HG03097 (cell line): ENCODE results near the gene CRACDL.

Experiments used
- ATAC-seq: cut with Tn5 transposase; IDR thresholded peaks from one replicate; pipeline ENCODE4 v1.9.1; 2021; ENCODE audit not compliant: unreplicated experiment, low FRiP score

CRACDL gene

GRCh38 chr2:98805412-98806171 lies 130.4 kb downstream of the CRACDL start:
- no peak for ATAC-seq

- no peak for ATAC-seq
Measured at GRCh38 chr2:98804736-98805135, 131.3 kb downstream of the CRACDL start.

- ATAC-seq: no peak
Measured at GRCh38 chr2:98804265-98804650, 131.8 kb downstream of the CRACDL start.

- no peak for ATAC-seq
Measured at GRCh38 chr2:98803405-98804264, 132.4 kb downstream of the CRACDL start.

DNA sequence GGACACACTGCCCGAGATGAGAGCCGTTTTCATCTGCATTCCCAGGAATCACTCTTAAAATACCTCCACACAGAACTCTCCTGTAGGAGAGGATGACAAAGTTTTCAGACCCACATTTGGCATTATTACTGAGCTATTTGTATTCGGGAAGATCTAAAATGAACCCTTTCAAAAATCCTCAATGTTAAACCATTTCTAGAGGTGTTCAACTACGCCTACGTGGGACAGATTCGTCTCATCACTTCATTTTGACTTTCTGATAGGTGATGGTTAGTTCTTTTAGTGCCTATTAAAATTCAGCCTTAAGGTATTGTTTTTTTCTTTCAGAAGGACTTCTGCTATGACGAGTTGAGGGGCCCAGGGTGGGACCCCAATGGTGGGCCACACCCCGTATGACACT lies 133.7 kb downstream of the CRACDL start:
- no peak for ATAC-seq

GRCh38 chr2:98801921-98802321 lies 134.1 kb downstream of the CRACDL start:
- no peak for ATAC-seq

GRCh38 chr2:98801286-98801685 lies 134.7 kb downstream of the CRACDL start:
- no peak for ATAC-seq

GRCh38 chr2:98800330-98801064 lies 135.5 kb downstream of the CRACDL start:
- ATAC-seq: no peak

DNA sequence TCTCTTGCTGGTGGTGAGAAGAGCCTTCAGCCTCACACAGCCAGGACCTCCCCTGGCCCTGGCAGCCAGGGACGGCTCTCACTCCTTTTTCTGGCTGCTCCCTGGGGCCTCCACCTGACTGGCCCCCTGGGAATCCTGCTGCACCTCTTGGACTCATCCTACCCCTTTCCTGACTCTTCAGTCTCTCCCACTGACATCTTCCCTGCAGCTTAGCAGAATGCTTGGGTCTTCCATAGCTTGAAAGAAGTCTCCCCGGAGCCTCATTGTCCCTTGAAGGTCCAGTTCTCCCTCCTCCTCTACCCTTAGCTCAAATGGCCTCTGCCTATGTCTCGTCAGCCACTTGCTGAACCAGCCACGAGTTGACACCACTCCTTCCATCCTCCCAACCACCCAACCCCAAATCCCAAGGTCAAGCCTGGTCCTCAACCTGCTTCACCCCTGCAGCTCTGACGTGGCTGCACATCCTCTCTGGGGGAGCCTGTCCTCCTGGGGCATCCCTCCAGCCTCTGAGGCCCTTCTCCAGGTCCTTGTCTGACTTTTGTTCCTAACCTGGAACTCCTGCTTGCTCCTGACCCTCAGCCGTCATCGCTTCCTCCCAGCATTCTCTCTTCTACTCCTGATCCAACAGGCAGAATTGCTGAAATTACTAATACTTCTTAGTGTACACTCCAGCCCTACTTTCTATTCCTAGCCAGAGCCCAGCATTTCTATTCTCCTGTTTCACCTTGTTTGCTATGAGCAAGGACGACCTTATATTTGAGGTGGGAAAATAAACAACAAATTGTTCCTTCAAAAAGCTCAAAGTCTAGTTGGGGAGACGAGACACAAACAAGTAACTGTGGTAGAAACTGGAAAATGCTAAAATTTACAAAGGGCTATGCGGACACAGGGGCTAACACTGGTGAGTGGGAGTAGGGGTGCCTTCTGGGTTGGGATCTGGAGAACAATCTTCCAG lies 136.4 kb downstream of the CRACDL start:
- no peak for ATAC-seq

GRCh38 chr2:98796775-98797544 lies 139.1 kb downstream of the CRACDL start:
- ATAC-seq: no peak

DNA sequence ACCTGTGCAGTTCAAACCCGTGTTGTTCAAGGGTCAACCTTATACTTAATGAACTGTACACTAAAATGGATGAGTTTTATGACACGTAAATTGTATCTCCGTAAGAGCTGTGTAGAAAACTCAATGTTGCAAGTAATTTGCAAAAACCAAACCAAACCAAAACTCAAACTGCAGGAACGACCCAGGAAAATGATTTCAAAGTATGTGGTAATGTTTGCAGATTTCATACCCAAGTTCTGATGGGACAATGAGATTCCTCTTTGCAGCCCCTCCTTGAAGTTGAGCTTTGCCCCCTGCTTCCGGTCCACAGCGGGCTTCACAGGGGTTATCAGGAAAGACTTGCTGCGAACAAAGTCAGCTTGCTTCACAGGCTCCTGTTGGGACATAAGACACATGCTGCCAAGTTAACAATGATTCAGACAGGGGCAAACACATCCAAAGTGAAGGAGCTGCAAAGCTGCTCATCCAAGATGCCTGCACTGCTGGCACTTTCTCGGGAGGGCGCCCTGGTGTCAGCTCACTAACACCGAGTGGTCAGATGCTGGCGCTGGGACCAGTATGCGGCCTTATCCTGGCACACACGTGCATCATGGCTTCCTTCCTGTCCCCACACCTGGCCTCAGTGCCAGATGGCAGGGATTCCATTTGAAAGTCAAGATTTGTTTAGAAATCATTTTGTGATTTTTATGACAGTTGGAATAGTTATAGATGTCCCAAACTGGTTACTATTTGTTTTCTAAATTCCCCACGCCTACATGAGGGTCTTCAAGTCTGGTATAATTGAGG lies 139.9 kb downstream of the CRACDL start:
- ATAC-seq: no peak

DNA sequence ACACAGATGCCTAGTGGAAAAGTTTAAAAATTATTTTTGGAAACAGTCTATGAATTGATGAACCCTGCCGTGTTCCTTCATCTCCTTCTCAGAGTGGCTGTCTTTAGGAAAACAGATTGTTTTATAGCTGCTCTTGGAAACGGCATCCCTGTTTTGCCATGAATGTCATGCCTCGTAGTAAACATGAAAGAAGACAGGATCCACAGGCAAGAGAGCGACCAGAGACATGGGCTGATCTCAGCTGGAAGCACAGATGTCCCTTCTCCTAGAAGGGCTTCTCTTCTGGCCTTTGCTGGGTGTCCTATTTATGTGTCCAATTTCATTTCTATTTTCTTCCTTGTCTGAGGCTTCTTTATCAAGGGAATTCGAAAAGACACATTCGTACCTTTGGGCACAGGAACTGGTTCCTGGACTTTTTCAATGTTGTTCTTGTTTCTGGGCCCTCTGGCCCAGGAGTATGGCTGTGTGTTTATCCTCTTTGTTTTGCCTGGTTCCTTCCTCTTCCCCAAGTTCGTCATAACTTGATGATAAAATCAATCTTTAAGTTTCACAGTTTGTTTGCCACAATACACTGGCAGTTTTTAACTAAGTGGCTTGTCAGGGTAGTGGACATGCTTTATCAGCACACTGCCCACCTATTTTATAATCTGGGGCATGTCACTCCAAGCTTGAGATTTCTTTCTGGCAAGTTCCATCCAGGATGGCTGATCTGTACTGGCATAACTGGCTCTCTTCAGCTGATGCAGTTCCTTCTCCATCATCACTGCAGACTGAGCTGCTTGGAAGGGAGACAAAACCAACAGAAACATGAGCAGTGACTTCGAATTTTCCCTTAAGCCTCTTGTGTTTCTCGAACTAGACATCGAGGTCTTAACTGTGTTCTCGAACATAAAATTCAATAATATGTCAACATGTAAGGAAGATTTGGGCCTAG lies 141.9 kb downstream of the CRACDL start:
- ATAC-seq: no peak

DNA sequence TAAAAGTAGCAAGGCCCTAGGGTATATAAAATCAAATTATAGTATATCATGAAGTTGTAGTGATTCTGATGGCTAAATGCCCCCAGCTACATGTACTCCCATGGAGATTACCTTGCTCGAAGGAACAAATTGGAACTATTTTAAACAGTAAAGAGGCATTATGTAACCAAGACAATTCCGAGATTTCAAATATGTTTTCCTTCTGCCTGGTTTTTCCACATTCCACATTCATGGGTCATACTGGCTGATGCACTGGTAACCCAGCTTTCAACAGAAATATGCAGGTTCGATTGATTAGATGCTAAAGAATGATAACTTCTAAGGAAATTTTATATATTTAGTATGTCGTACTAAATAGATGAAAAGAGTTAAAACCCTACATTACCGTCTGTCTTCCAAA lies 142.8 kb downstream of the CRACDL start:
- no peak for ATAC-seq

- no peak for ATAC-seq
Measured at GRCh38 chr2:98790221-98790620, 145.8 kb downstream of the CRACDL start.

DNA sequence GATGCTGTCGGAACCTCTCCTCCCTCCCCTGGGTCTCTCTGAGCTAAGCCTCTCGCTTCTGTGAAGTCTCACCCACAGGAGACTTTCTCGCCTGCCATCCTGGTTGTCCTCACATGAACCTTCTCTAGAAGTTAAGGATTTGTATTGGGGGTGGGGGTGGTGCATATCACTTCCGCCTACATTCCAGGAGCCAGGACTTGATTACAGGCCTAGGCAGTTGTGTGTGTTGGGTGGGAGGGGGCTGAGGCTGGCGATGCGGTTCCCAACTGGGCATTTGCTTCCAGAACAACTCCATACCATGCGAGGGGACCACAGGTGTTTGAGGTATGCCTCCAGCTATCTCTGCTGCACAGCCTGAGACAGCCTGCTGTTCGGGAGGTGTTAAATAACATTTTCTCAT lies 148.3 kb downstream of the CRACDL start:
- no peak for ATAC-seq

- ATAC-seq: no peak
Measured at GRCh38 chr2:98786179-98786578, 149.8 kb downstream of the CRACDL start.

- ATAC-seq: no peak
Measured at GRCh38 chr2:98782570-98782969, 153.5 kb downstream of the CRACDL start.

GRCh38 chr2:98781822-98782221 lies 154.2 kb downstream of the CRACDL start:
- no peak for ATAC-seq
